T-helper 22 cell (primary cell): ENCODE measurements around the gene MMP15.
"Not testable (repeated sequence)": the region's sequence is repeated elsewhere in the genome, so short reads cannot be mapped to it uniquely, and the experiment has no call there.

Experiments used
- DNase-seq: peaks from one replicate; pipeline ENCODE4 v3.0.0-alpha.2; 2020; ENCODE audit warnings: low read depth

Gene MMP15

GRCh38 chr16:58086381-58087208 is 61.0 kb downstream of the MMP15 start:
- DNase-seq: no peak

GRCh38 chr16:58087209-58087913 is 61.8 kb downstream of the MMP15 start:
- no peak for DNase-seq

GRCh38 chr16:58088091-58088490 is 62.5 kb downstream of the MMP15 start:
- DNase-seq: no peak

- not testable (repeated sequence) for DNase-seq
Observed at GRCh38 chr16:58090396-58090795, 64.8 kb downstream of the MMP15 start.

- DNase-seq: no peak
Observed at GRCh38 chr16:58094026-58094425, 68.5 kb downstream of the MMP15 start.

- DNase-seq: no peak
Observed at GRCh38 chr16:58094791-58095574, 69.4 kb downstream of the MMP15 start.

- DNase-seq: not testable (repeated sequence)
Observed at GRCh38 chr16:58095575-58095960, 70.0 kb downstream of the MMP15 start.

- DNase-seq: no peak
Observed at GRCh38 chr16:58096249-58096648, 70.7 kb downstream of the MMP15 start.
